Prostate gland (tissue), 2 donors: Measurements from ENCODE around the gene KCP. TPM values are rescaled to one million over a fixed set of nuclear protein-coding genes. Genes with fewer than 3 reads are reported as not detected.

Experiments
- DNase-seq: peaks from one replicate; pipeline ENCODE4 v3.0.0-alpha.2; 2019; ENCODE audit warnings: low spot score
- H3K27ac ChIP-seq, 2 donors: fragments of 200-600 bp; sonication (generic); 2 replicates each; pipeline ENCODE4 v1.5.1; 2017 to 2019
- H3K27me3 ChIP-seq: fragments of 200-600 bp; sonication (generic); replicated peaks from 2 replicates; pipeline ENCODE4 v1.5.1; 2019; ENCODE audit not compliant: insufficient read depth
- H3K36me3 ChIP-seq, 2 donors: fragments of 200-600 bp; sonication (generic); 1 replicate in 1 of 2; 2 replicates in 1 of 2; pipeline versions ENCODE4 v1.5.1 to v1.8.1; 2017 to 2019
- H3K4me1 ChIP-seq: fragments of 200-600 bp; sonication (generic); replicated peaks from 2 replicates; pipeline ENCODE4 v1.5.1; 2019
- H3K4me3 ChIP-seq, 2 donors: fragments of 200-600 bp; sonication (generic); 2 replicates each; pipeline ENCODE4 v1.5.1; 2017 to 2019
- H3K9me3 ChIP-seq: fragments of 200-600 bp; sonication (generic); 2 replicates; pipeline ENCODE4 v1.5.1; 2017
- POLR2A ChIP-seq: fragments of 450-650 bp; IDR thresholded peaks from one replicate; pipeline ENCODE4 v1.6.1; 2016; ENCODE audit warnings: antibody characterized with exemption, mild to moderate bottlenecking
- POLR2AphosphoS5 ChIP-seq: sonication (generic); formaldehyde crosslinking; IDR thresholded peaks from one replicate; pipeline ENCODE4 v1.6.1; 2017; ENCODE audit warnings: antibody characterized with exemption
- WGBS: methylation state at CpG from one replicate; pipeline ENCODE4 v1.1.5; 2018; 5-methylcytosine and 5-hydroxymethylcytosine counted together
- intact Hi-C: fragments of 100-400 bp; cut with DNase I; formaldehyde crosslinking; loops from one replicate; pipeline ENCODE4 v1.14.2; 2022
- total RNA-seq, 2 donors: library from RNA; depleted of rRNA; stranded (reverse); fragments of >200 nt; gene quantifications; one replicate each; pipeline ENCODE4 v1.1.0, GENCODE V29; 2016
- TF ChIP-seq, protein P1 (sequence below), 4 experiments: fragments of 200-600 bp in 2 of 4; fragments of 450-650 bp in 2 of 4; sonication (generic) in 2 of 4; IDR thresholded peaks; 1 replicate in 3 of 4; 2 replicates in 1 of 4; pipeline ENCODE4 v1.5.1; 2016 to 2019; ENCODE audit warnings: antibody characterized with exemption in 4 of 4, mild to moderate bottlenecking in 2 of 4, moderate library complexity in 2 of 4

The KCP gene
- total RNA-seq, 2 donors from 2014 or later, result 0.45 TPM; not detected in 1

DNA sequence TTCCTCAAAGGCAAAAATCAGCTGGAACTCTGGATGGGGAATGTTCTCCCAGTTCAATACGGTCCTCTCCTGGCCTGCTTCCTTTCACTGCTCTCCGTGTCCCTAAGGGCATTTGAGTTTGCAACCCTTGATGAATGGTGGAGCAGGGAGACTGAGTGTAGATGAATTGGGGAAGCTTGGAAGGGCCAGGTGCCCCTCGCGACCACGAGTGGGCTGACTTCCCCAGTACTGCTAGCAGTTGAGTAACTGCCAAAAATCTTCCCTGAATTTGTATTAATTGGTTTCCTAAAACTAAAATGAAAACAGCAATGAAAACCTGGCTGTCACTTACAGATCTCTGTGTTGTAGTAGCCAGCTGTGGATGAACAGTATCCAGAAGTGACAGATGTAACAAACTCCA, 40.8 kb upstream of the KCP start:
- no peak for DNase-seq
- no peaks in the 10 kb centered on the region for H3K4me1 ChIP-seq
- TF ChIP-seq POLR2AphosphoS5 (no peak), POLR2A (no peak)
- TF ChIP-seq, protein P1, sequence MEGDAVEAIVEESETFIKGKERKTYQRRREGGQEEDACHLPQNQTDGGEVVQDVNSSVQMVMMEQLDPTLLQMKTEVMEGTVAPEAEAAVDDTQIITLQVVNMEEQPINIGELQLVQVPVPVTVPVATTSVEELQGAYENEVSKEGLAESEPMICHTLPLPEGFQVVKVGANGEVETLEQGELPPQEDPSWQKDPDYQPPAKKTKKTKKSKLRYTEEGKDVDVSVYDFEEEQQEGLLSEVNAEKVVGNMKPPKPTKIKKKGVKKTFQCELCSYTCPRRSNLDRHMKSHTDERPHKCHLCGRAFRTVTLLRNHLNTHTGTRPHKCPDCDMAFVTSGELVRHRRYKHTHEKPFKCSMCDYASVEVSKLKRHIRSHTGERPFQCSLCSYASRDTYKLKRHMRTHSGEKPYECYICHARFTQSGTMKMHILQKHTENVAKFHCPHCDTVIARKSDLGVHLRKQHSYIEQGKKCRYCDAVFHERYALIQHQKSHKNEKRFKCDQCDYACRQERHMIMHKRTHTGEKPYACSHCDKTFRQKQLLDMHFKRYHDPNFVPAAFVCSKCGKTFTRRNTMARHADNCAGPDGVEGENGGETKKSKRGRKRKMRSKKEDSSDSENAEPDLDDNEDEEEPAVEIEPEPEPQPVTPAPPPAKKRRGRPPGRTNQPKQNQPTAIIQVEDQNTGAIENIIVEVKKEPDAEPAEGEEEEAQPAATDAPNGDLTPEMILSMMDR (IDR thresholded peaks at IDR 0.05), result no peak
- no peaks in the 10 kb centered on the region for H3K36me3 ChIP-seq
- intact Hi-C loops, result no loop called here
- no peaks in the 10 kb centered on the region for H3K27me3 ChIP-seq
- H3K4me3 ChIP-seq, result no peak overlapping the region
- 64% methylated on average over 5 of the region's 5 CpGs for WGBS
- H3K27ac ChIP-seq, result no peak overlapping the region
- H3K9me3 ChIP-seq, result no peaks in the 10 kb centered on the region

DNA sequence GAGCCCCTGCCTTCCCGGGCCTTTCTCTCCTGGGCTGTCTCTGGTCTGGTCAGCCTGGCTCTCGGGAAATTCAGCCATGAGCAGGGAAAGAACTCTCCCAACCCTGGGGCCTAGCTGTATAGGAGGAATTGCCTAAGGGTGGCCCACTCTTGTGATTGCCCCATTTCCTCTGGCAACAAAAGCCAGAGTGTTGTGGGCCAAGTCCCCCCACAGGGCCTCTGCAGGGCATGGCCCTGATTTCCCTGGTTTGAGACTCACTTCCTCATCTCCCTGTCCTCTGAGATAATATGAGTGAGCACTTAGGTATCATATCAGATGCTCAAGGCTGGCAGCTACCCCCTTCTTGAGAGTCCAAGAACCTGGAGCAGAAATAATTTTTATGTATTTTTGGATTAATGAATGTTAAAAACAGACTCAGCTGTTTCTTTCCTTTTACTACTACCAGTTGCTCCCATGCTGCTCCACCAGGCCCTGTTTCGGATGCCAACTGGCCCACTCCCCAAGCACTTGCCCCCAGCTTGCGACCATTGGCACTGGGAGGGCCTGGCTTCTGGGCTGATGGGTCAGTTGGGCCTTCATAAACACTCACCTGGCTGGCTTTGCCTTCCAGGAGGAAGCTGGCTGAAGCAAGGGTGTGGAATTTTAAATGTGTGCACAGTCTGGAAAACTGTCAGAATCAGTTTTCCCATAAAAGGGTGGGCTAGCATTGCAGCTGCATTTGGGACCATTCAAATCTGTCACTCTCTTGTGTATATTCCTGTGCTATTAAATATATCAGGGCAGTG, 38.7 kb upstream of the KCP start:
- H3K4me3 ChIP-seq, result no peak overlapping the region
- H3K9me3 ChIP-seq, result no peaks in the 10 kb centered on the region
- H3K27ac ChIP-seq, result no peak overlapping the region
- intact Hi-C loops, result no loop called here
- WGBS, result 93% methylated on average over 4 of the region's 4 CpGs
- H3K36me3 ChIP-seq, result no peaks in the 10 kb centered on the region
- H3K27me3 ChIP-seq, result no peaks in the 10 kb centered on the region
- H3K4me1 ChIP-seq, result no peaks in the 10 kb centered on the region
- TF ChIP-seq, protein P1 (IDR thresholded peaks at IDR 0.05), result no peak
- TF ChIP-seq POLR2AphosphoS5, result no peak
- TF ChIP-seq POLR2A, result no peak
- DNase-seq, result no peak

DNA sequence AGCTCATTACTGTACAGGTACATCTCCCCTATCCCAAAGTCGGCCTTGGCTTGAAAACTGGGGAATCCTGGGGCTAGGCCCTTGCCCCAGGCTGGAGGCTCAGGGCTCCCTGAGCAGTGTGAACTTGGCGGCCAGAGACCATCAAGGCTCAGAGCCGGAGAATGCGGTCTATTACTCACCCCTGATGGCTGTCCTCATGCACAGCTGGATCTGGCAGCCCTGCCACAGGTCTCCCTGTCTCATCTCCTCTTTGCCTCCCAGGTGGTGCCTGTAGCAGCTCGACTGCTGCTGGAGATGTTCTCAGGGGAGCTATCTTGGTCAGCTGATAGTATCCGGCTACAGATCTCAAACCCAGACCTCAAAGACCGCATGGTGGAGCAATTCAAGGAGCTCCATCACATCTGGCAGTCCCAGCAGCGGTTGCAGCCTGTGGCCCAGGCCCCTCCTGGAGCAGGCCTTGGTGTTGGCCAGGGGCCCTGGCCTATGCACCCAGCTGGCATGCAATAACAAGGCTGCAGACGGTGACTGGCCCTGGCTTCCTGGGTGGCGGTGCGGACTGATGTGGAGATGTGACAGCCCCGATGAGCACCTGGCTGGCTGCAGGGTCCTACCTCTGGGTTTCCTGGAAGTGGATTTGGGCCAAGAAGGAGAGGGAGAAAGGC, 37.9 kb upstream of the KCP start:
- Histone ChIP-seq H3K4me1 (no peaks in the 10 kb centered on the region), H3K36me3 (no peaks in the 10 kb centered on the region), H3K27ac (no peak overlapping the region), H3K27me3 (no peaks in the 10 kb centered on the region), H3K9me3 (no peaks in the 10 kb centered on the region), H3K4me3 (no peak overlapping the region)
- no peak for TF ChIP-seq POLR2AphosphoS5
- intact Hi-C loops, result no loop called here
- DNase-seq, result no peak
- 92% methylated on average over 12 of the region's 12 CpGs for WGBS

DNA sequence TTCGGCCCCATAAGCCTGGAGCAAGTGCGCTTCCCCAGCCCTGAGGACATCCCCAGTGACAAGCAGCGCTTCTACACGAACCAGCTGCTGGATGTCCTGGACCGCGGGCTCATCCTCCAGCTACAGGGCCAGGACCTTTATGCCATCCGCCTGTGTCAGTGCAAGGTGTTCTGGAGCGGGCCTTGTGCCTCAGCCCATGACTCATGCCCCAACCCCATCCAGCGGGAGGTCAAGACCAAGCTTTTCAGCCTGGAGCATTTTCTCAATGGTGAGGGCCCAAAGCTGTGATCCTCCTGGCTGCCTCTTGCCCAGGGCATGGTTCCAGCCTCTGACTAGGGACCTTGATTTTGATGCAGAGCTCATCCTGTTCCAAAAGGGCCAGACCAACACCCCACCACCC, 37.3 kb upstream of the KCP start:
- no peak for TF ChIP-seq POLR2AphosphoS5
- H3K9me3 ChIP-seq, result no peaks in the 10 kb centered on the region
- no peak for DNase-seq
- H3K27ac ChIP-seq, result no peak overlapping the region
- 72% methylated on average over 9 of the region's 9 CpGs for WGBS
- no peaks in the 10 kb centered on the region for H3K4me1 ChIP-seq
- H3K36me3 ChIP-seq, result no peaks in the 10 kb centered on the region
- intact Hi-C loops, result no loop called here
- H3K4me3 ChIP-seq, result no peak overlapping the region
- H3K27me3 ChIP-seq, result no peaks in the 10 kb centered on the region

DNA sequence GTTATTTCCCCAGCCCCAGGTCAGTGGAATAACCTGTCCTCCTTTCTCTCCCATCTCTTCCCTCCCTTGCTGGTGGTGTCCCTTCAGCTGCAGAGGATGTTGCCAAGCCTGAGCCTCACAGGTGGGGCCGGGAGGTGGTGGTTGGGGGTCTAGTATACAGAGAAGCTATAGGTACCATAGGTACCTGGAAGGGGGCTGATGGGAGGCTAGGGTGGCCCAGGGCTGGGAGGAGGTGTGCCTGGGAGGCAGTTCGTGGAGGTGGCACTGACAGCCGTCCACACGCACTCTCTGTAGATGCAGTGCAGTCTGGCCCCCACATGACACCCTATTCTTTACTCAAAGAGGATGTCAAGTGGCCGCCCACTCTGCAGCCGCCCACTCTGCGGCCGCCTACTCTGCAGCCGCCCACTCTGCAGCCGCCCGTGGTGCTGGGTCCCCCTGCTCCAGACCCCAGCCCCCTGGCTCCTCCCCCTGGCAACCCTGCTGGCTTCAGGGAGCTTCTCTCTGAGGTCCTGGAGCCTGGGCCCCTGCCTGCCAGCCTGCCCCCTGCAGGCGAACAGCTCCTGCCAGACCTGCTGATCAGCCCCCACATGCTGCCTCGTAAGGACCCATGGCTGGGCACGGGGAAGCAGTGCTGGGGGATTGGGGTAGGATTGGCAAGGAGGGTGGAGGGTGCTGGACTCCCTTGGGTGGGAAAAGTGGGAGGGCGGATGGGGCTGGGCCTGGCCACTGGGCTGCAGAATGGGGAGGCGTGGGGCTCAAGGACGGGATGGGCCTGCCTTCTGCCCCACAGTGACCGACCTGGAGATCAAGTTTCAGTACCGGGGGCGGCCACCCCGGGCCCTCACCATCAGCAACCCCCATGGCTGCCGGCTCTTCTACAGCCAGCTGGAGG, 36.7 kb upstream of the KCP start:
- H3K36me3 ChIP-seq, result no peaks in the 10 kb centered on the region
- no peak for DNase-seq
- 75% methylated on average over 22 of the region's 22 CpGs for WGBS
- no peaks in the 10 kb centered on the region for H3K9me3 ChIP-seq
- H3K4me3 ChIP-seq, result no peak overlapping the region
- intact Hi-C loops, result no loop called here
- no peak overlapping the region for H3K27ac ChIP-seq
- H3K27me3 ChIP-seq, result no peaks in the 10 kb centered on the region
- TF ChIP-seq, protein P1 (IDR thresholded peaks at IDR 0.05), result no peak
- TF ChIP-seq POLR2A (no peak), POLR2AphosphoS5 (no peak)
- H3K4me1 ChIP-seq, result no peaks in the 10 kb centered on the region
